ENCODE results near the gene CHCHD5. TPM values are rescaled to one million over a fixed set of nuclear protein-coding genes. Genes with fewer than 3 reads are reported as not detected.

The CHCHD5 gene
- total RNA-seq, 1 experiment from 2014 or later: 33.2 TPM

DNA sequence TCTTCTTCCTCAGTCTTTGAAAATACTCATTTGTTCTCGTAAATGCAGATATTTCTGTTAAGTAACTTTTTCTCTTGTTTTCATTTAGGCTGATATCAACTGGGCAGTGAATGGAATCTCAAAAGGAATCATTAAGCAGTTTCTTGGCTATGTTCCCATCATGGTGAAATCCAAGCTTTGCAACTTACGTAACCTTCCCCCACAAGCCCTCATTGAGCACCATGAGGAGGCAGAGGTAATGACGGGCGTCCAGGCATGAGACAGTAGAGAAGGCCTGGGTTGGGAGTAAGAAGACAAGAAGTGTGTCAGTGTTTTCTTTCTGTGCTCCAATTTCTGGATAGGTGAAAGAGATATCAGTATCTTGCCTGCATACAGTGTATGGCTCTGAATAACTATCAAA is 37.1 kb upstream of the CHCHD5 start:
- POLR2A ChIA-PET: no interaction called here

DNA sequence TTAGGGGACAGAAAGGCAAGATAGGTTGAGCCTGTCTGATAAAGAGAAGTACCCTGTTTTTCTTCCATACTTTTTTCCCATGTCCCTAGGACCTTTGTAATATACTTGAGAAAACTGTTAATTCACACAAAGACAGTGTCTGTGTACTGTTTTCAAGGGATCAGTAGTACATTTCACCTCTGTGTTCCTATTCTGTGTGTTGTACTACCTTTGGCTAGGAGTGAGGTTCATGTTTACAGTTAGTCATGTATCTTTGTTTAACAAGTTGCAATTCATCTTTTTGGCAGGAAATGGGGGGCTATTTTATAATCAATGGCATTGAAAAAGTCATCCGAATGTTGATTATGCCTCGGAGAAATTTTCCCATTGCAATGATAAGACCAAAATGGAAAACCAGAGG is 35.4 kb upstream of the CHCHD5 start:
- DNase-seq (ENCODE audit: low spot score) (no peak), ATAC-seq (no peak)
- no peak overlapping the region for H3K27ac Mint-ChIP-seq
- H3K36me3 Mint-ChIP-seq: peaks cover 68% of the 10 kb centered on the region
- H3K9me3 Mint-ChIP-seq: no peaks in the 10 kb centered on the region
- ChIA-PET CTCF (no interaction called here), POLR2A (interaction anchor here (0.7 kb wide), 1 partner anchor 9 kb away, joined by 4 read pairs; no protein-coding TSS in a partner anchor)
- H3K4me1 Mint-ChIP-seq: no peaks in the 10 kb centered on the region
- H3K4me3 Mint-ChIP-seq: no peak overlapping the region
- H3K27me3 Mint-ChIP-seq (ENCODE audit: low read depth): no peaks in the 10 kb centered on the region
- TF ChIP-seq FOXP4 (CRISPR knock-in tag; IDR thresholded peaks at IDR 0.05) (no peak), NR1H2 (CRISPR knock-in tag; IDR thresholded peaks at IDR 0.05) (no peak), ZNF232 (CRISPR knock-in tag; IDR thresholded peaks at IDR 0.05) (no peak), PRRX2 (CRISPR knock-in tag; IDR thresholded peaks at IDR 0.05) (no peak), USF1 (CRISPR knock-in tag; IDR thresholded peaks at IDR 0.05) (no peak), ERG (CRISPR knock-in tag; IDR thresholded peaks at IDR 0.05) (no peak), GABPB1 (CRISPR knock-in tag; IDR thresholded peaks at IDR 0.05) (no peak), ATF1 (CRISPR knock-in tag; IDR thresholded peaks at IDR 0.05) (no peak), CREM (CRISPR knock-in tag; IDR thresholded peaks at IDR 0.05) (no peak), HMGXB4 (CRISPR knock-in tag; IDR thresholded peaks at IDR 0.05) (no peak), ZMAT4 (CRISPR knock-in tag; IDR thresholded peaks at IDR 0.05) (no peak)
- TF ChIP-seq, protein P1, sequence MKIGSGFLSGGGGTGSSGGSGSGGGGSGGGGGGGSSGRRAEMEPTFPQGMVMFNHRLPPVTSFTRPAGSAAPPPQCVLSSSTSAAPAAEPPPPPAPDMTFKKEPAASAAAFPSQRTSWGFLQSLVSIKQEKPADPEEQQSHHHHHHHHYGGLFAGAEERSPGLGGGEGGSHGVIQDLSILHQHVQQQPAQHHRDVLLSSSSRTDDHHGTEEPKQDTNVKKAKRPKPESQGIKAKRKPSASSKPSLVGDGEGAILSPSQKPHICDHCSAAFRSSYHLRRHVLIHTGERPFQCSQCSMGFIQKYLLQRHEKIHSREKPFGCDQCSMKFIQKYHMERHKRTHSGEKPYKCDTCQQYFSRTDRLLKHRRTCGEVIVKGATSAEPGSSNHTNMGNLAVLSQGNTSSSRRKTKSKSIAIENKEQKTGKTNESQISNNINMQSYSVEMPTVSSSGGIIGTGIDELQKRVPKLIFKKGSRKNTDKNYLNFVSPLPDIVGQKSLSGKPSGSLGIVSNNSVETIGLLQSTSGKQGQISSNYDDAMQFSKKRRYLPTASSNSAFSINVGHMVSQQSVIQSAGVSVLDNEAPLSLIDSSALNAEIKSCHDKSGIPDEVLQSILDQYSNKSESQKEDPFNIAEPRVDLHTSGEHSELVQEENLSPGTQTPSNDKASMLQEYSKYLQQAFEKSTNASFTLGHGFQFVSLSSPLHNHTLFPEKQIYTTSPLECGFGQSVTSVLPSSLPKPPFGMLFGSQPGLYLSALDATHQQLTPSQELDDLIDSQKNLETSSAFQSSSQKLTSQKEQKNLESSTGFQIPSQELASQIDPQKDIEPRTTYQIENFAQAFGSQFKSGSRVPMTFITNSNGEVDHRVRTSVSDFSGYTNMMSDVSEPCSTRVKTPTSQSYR (CRISPR knock-in tag; IDR thresholded peaks at IDR 0.05): no peak

More for the DNA sequence above, 37.1 kb upstream of the CHCHD5 start:
- CTCF ChIA-PET: no interaction called here
- Mint-ChIP-seq H3K4me3 (no peak overlapping the region), H3K27me3 (ENCODE audit: low read depth) (no peaks in the 10 kb centered on the region), H3K9me3 (no peaks in the 10 kb centered on the region), H3K36me3 (peaks cover 54% of the 10 kb centered on the region), H3K27ac (no peak overlapping the region), H3K4me1 (no peaks in the 10 kb centered on the region; the same call in 1 of the 2 replicates)
- ATAC-seq (no peak), DNase-seq (ENCODE audit: low spot score) (no peak)
- TF ChIP-seq NFYB (CRISPR knock-in tag; conservative IDR thresholded peaks at IDR 0.05; ENCODE audit: low read depth) (no peak), RELA (CRISPR knock-in tag; IDR thresholded peaks at IDR 0.05; ENCODE audit: borderline replicate concordance) (no peak), ZNF423 (CRISPR knock-in tag; IDR thresholded peaks at IDR 0.05) (no peak), NR1H2 (CRISPR knock-in tag; IDR thresholded peaks at IDR 0.05) (no peak), ATF1 (CRISPR knock-in tag; IDR thresholded peaks at IDR 0.05) (no peak), TEAD4 (CRISPR knock-in tag; IDR thresholded peaks at IDR 0.05) (no peak), IRF2 (CRISPR knock-in tag; IDR thresholded peaks at IDR 0.05; ENCODE audit: borderline replicate concordance, low read depth) (no peak), HMGA2 (CRISPR knock-in tag; IDR thresholded peaks at IDR 0.05) (no peak), SMAD3 (CRISPR knock-in tag; IDR thresholded peaks at IDR 0.05; ENCODE audit: borderline replicate concordance) (no peak), ZNF219 (CRISPR knock-in tag; IDR thresholded peaks at IDR 0.05; ENCODE audit: borderline replicate concordance) (no peak), ZSCAN18 (CRISPR knock-in tag; IDR thresholded peaks at IDR 0.05) (no peak), ZBTB43 (CRISPR knock-in tag; IDR thresholded peaks at IDR 0.05) (no peak), SP1 (CRISPR knock-in tag; conservative IDR thresholded peaks at IDR 0.05) (no peak), FOXJ3 (CRISPR knock-in tag; IDR thresholded peaks at IDR 0.05; ENCODE audit: borderline replicate concordance) (no peak), FOXK1 (CRISPR knock-in tag; IDR thresholded peaks at IDR 0.05) (no peak), USF1 (CRISPR knock-in tag; IDR thresholded peaks at IDR 0.05) (no peak), MXD4 (CRISPR knock-in tag; IDR thresholded peaks at IDR 0.05; ENCODE audit: borderline replicate concordance) (no peak)

All from WTC11 (cell line).